Measurements from ENCODE around the gene SMARCA1.

Gene SMARCA1

GRCh38 chrX:129530410-129530809, 7.1 kb upstream of the SMARCA1 start:
- DNase-seq = no peak

- no peak for DNase-seq
Measured at GRCh38 chrX:129529685-129530281, 6.5 kb upstream of the SMARCA1 start.

- no peak for DNase-seq
Measured at GRCh38 chrX:129525896-129526295, 2.6 kb upstream of the SMARCA1 start.

GRCh38 chrX:129525162-129525561, 1.9 kb upstream of the SMARCA1 start:
- no peak for DNase-seq

- DNase-seq = no peak
Measured at GRCh38 chrX:129524250-129524850, 1.1 kb upstream of the SMARCA1 start.

GRCh38 chrX:129522184-129523078, 859 bp downstream of the SMARCA1 start:
- peak; percentile 12 to 27 for DNase-seq

- DNase-seq = no peak
Measured at GRCh38 chrX:129520151-129520550, 3.1 kb downstream of the SMARCA1 start.

GRCh38 chrX:129516402-129516801, 6.9 kb downstream of the SMARCA1 start:
- DNase-seq = no peak

GRCh38 chrX:129512409-129512808, 10.9 kb downstream of the SMARCA1 start:
- no peak for DNase-seq

GRCh38 chrX:129511689-129512088, 11.6 kb downstream of the SMARCA1 start:
- DNase-seq = no peak

GRCh38 chrX:129510331-129510730, 13.0 kb downstream of the SMARCA1 start:
- no peak for DNase-seq

- no peak for DNase-seq
Measured at GRCh38 chrX:129497146-129497843, 26.0 kb downstream of the SMARCA1 start.

GRCh38 chrX:129496625-129497024, 26.7 kb downstream of the SMARCA1 start:
- no peak for DNase-seq

- DNase-seq = no peak
Measured at GRCh38 chrX:129495900-129496299, 27.4 kb downstream of the SMARCA1 start.

GRCh38 chrX:129494887-129495286, 28.4 kb downstream of the SMARCA1 start:
- no peak for DNase-seq

GRCh38 chrX:129493643-129494042, 29.6 kb downstream of the SMARCA1 start:
- no peak for DNase-seq

- no peak for DNase-seq
Measured at GRCh38 chrX:129490330-129490729, 33.0 kb downstream of the SMARCA1 start.

- DNase-seq = no peak
Measured at GRCh38 chrX:129488359-129488758, 34.9 kb downstream of the SMARCA1 start.

GRCh38 chrX:129480889-129481288, 42.4 kb downstream of the SMARCA1 start:
- no peak for DNase-seq

- DNase-seq = no peak
Measured at GRCh38 chrX:129478516-129478915, 44.8 kb downstream of the SMARCA1 start.

GRCh38 chrX:129472116-129472515, 51.2 kb downstream of the SMARCA1 start:
- DNase-seq = no peak

- no peak for DNase-seq
Measured at GRCh38 chrX:129462707-129463106, 60.6 kb downstream of the SMARCA1 start.

- DNase-seq = no peak
Measured at GRCh38 chrX:129461801-129462456, 61.4 kb downstream of the SMARCA1 start.
